Posterior cingulate gyrus (tissue), 11 donors: Measurements from ENCODE around the gene DTNBP1.
"Not testable (repeated sequence)": the region's sequence is repeated elsewhere in the genome, so short reads cannot be mapped to it uniquely, and the experiment has no call there.

Experiments used
- DNase-seq, 10 donors: peaks; one replicate each; pipeline versions ENCODE4 v3.0.0 to v3.0.0-alpha.2; 2020 to 2021; ENCODE audit warnings: mixed read lengths in 3 of 10
- intact Hi-C: fragments of 100-400 bp; cut with DNase I; formaldehyde crosslinking; loops from one replicate; pipeline ENCODE4 v1.15.1; 2023

DTNBP1 gene

GRCh38 chr6:15569035-15569995 lies 93.5 kb downstream of the DTNBP1 start:
- DNase-seq, result no peak
- intact Hi-C loops, result no loop called here

GRCh38 chr6:15562977-15563376 lies 99.9 kb downstream of the DTNBP1 start:
- DNase-seq, result no peak
- intact Hi-C loops, result no loop called here

- no peak for DNase-seq
- intact Hi-C loops, result no loop called here
These were observed 101.2 kb downstream of the DTNBP1 start for GRCh38 chr6:15561447-15562199.

GRCh38 chr6:15560713-15561112 lies 102.1 kb downstream of the DTNBP1 start:
- DNase-seq, result no peak
- intact Hi-C loops, result no loop called here

- no peak for DNase-seq
- intact Hi-C loops, result no loop called here
These were observed 105.7 kb downstream of the DTNBP1 start for GRCh38 chr6:15557174-15557573.

GRCh38 chr6:15556711-15557110 lies 106.1 kb downstream of the DTNBP1 start:
- DNase-seq, result no peak
- intact Hi-C loops, result no loop called here

- intact Hi-C loops, result no loop called here
- no peak for DNase-seq
These were observed 107.5 kb downstream of the DTNBP1 start for GRCh38 chr6:15555101-15556038.

GRCh38 chr6:15554728-15555100 lies 108.1 kb downstream of the DTNBP1 start:
- intact Hi-C loops, result no loop called here
- no peak for DNase-seq

GRCh38 chr6:15553736-15554294 lies 109.0 kb downstream of the DTNBP1 start:
- intact Hi-C loops, result no loop called here
- no peak for DNase-seq

- no peak for DNase-seq
- intact Hi-C loops, result no loop called here
These were observed 109.8 kb downstream of the DTNBP1 start for GRCh38 chr6:15553031-15553430.

GRCh38 chr6:15551798-15552197 lies 111.0 kb downstream of the DTNBP1 start:
- DNase-seq, result no peak

GRCh38 chr6:15551262-15551661 lies 111.6 kb downstream of the DTNBP1 start:
- intact Hi-C loops, result no loop called here

More at GRCh38 chr6:15551798-15552197, 111.0 kb downstream of the DTNBP1 start:
- intact Hi-C loops, result no loop called here

GRCh38 chr6:15550546-15551123 lies 112.2 kb downstream of the DTNBP1 start:
- intact Hi-C loops, result no loop called here
- DNase-seq, result no peak

More at GRCh38 chr6:15551262-15551661, 111.6 kb downstream of the DTNBP1 start:
- no peak for DNase-seq

- intact Hi-C loops, result no loop called here
- DNase-seq, result peak in 1 of 10 donors; percentile 63
These were observed 113.5 kb downstream of the DTNBP1 start for GRCh38 chr6:15549371-15549770.

- DNase-seq, result no peak
- intact Hi-C loops, result no loop called here
These were observed 115.4 kb downstream of the DTNBP1 start for GRCh38 chr6:15547400-15547799.

- DNase-seq, result no peak
- intact Hi-C loops, result no loop called here
These were observed 116.2 kb downstream of the DTNBP1 start for GRCh38 chr6:15546591-15546990.

- intact Hi-C loops, result no loop called here
- no peak for DNase-seq
These were observed 118.4 kb downstream of the DTNBP1 start for GRCh38 chr6:15544321-15544900.

- DNase-seq, intact Hi-C loops: not testable (repeated sequence)
These were observed 119.4 kb downstream of the DTNBP1 start for GRCh38 chr6:15543332-15543917.

- intact Hi-C loops, result no loop called here
These were observed 123.0 kb downstream of the DTNBP1 start for GRCh38 chr6:15539722-15540270.

More at GRCh38 chr6:15539722-15540270, 123.0 kb downstream of the DTNBP1 start:
- no peak for DNase-seq
